ENCODE measurements around the gene ZDHHC13.

ZDHHC13 gene

GRCh38 chr11:19194620-19195308 is 77.8 kb downstream of the ZDHHC13 start:
- H3K36me3 Mint-ChIP-seq, result no peaks in the 10 kb centered on the region
- H3K4me1 Mint-ChIP-seq, result no peaks in the 10 kb centered on the region
- ATAC-seq (replicated peaks) (no peak), DNase-seq (no peak)
- no peaks in the 10 kb centered on the region for H3K9me3 Mint-ChIP-seq
- no peaks in the 10 kb centered on the region for H3K27me3 Mint-ChIP-seq
- no peak overlapping the region for H3K27ac Mint-ChIP-seq
- H3K4me3 Mint-ChIP-seq, result no peak overlapping the region

- DNase-seq (no peak), ATAC-seq (replicated peaks) (no peak)
- H3K9me3 Mint-ChIP-seq, result no peaks in the 10 kb centered on the region
- H3K4me3 Mint-ChIP-seq, result no peak overlapping the region
- no peaks in the 10 kb centered on the region for H3K4me1 Mint-ChIP-seq
- H3K27ac Mint-ChIP-seq, result peak overlapping the region; percentile 5
- H3K27me3 Mint-ChIP-seq, result peaks cover 6 to 7% of the 10 kb centered on the region in 2 donors
- no peaks in the 10 kb centered on the region for H3K36me3 Mint-ChIP-seq
These were observed 79.5 kb downstream of the ZDHHC13 start for GRCh38 chr11:19196432-19196831.

GRCh38 chr11:19199048-19199447 is 82.1 kb downstream of the ZDHHC13 start:
- H3K36me3 Mint-ChIP-seq, result no peaks in the 10 kb centered on the region
- peaks cover 6 to 15% of the 10 kb centered on the region in 2 donors for H3K27me3 Mint-ChIP-seq
- ATAC-seq (replicated peaks), result no peak
- DNase-seq, result no peak
- no peaks in the 10 kb centered on the region for H3K9me3 Mint-ChIP-seq
- H3K4me3 Mint-ChIP-seq, result no peak overlapping the region
- no peaks in the 10 kb centered on the region for H3K4me1 Mint-ChIP-seq
- H3K27ac Mint-ChIP-seq, result no peak overlapping the region

- H3K36me3 Mint-ChIP-seq, result no peaks in the 10 kb centered on the region
- peaks cover 6 to 15% of the 10 kb centered on the region in 2 donors for H3K27me3 Mint-ChIP-seq
- no peak overlapping the region for H3K4me3 Mint-ChIP-seq
- no peaks in the 10 kb centered on the region for H3K9me3 Mint-ChIP-seq
- DNase-seq (no peak), ATAC-seq (replicated peaks) (no peak)
- no peaks in the 10 kb centered on the region for H3K4me1 Mint-ChIP-seq
- H3K27ac Mint-ChIP-seq, result no peak overlapping the region
These were observed 82.8 kb downstream of the ZDHHC13 start for GRCh38 chr11:19199771-19200170.

- H3K36me3 Mint-ChIP-seq, result no peaks in the 10 kb centered on the region
- no peaks in the 10 kb centered on the region for H3K4me1 Mint-ChIP-seq
- H3K27ac Mint-ChIP-seq, result no peak overlapping the region
- no peak overlapping the region for H3K4me3 Mint-ChIP-seq
- peak in 1 of 2 donors; percentile 27 for ATAC-seq (replicated peaks)
- H3K9me3 Mint-ChIP-seq, result no peaks in the 10 kb centered on the region
- DNase-seq, result no peak
- peaks cover 6 to 15% of the 10 kb centered on the region in 2 donors for H3K27me3 Mint-ChIP-seq
These were observed 83.6 kb downstream of the ZDHHC13 start for GRCh38 chr11:19200410-19201201.

GRCh38 chr11:19201737-19202605 is 85.0 kb downstream of the ZDHHC13 start, which contains the start of gene CSRP3:
Gene CSRP3 (minus strand): TSS chr11:19201983. CDS start chr11:19192448, 9,535 bp downstream.
- Mint-ChIP-seq H3K4me1 (no peaks in the 10 kb centered on the region), H3K27ac (no peak within 1 kb of the TSS), H3K4me3 (no peak within 1 kb of the TSS)

GRCh38 chr11:19204836-19205235 is 87.9 kb downstream of the ZDHHC13 start:
- DNase-seq (no peak), ATAC-seq (replicated peaks) (no peak)
- Mint-ChIP-seq H3K4me1 (no peaks in the 10 kb centered on the region), H3K27me3 (peaks cover 15 to 30% of the 10 kb centered on the region in 2 donors), H3K36me3 (no peaks in the 10 kb centered on the region), H3K27ac (no peak overlapping the region), H3K4me3 (no peak overlapping the region), H3K9me3 (no peaks in the 10 kb centered on the region)

More at GRCh38 chr11:19201737-19202605, 85.0 kb downstream of the ZDHHC13 start, which contains the start of gene CSRP3:
- DNase-seq (no peak), ATAC-seq (replicated peaks) (no peak)
- Mint-ChIP-seq H3K9me3 (no peaks in the 10 kb centered on the region), H3K27me3 (peaks cover 6 to 15% of the 10 kb centered on the region in 2 donors), H3K36me3 (no peaks in the 10 kb centered on the region)

- Mint-ChIP-seq H3K27me3 (peaks cover 22 to 32% of the 10 kb centered on the region in 2 donors), H3K4me1 (no peaks in the 10 kb centered on the region), H3K9me3 (no peaks in the 10 kb centered on the region), H3K27ac (no peak overlapping the region), H3K36me3 (no peaks in the 10 kb centered on the region), H3K4me3 (no peak overlapping the region)
- DNase-seq (no peak), ATAC-seq (replicated peaks) (no peak)
These were observed 91.2 kb downstream of the ZDHHC13 start for GRCh38 chr11:19208181-19208580.

- Mint-ChIP-seq H3K27ac (no peak overlapping the region), H3K9me3 (no peaks in the 10 kb centered on the region), H3K4me1 (no peaks in the 10 kb centered on the region), H3K4me3 (no peak overlapping the region), H3K36me3 (no peaks in the 10 kb centered on the region), H3K27me3 (peaks cover 22 to 35% of the 10 kb centered on the region in 2 donors)
- no peak for DNase-seq
- no peak for ATAC-seq (replicated peaks)
These were observed 92.1 kb downstream of the ZDHHC13 start for GRCh38 chr11:19208959-19209546.

GRCh38 chr11:19209617-19210370 is 92.8 kb downstream of the ZDHHC13 start:
- Mint-ChIP-seq H3K27ac (no peak overlapping the region), H3K36me3 (no peaks in the 10 kb centered on the region), H3K4me3 (no peak overlapping the region), H3K27me3 (peaks cover 26 to 35% of the 10 kb centered on the region in 2 donors), H3K9me3 (no peaks in the 10 kb centered on the region), H3K4me1 (no peaks in the 10 kb centered on the region)
- DNase-seq (no peak), ATAC-seq (replicated peaks) (no peak)

GRCh38 chr11:19216021-19216420 is 99.1 kb downstream of the ZDHHC13 start:
- no peaks in the 10 kb centered on the region for H3K4me1 Mint-ChIP-seq
- H3K9me3 Mint-ChIP-seq, result no peaks in the 10 kb centered on the region
- no peak for ATAC-seq (replicated peaks)
- no peak for DNase-seq
- no peaks in the 10 kb centered on the region for H3K36me3 Mint-ChIP-seq
- H3K27me3 Mint-ChIP-seq, result peaks cover 22 to 29% of the 10 kb centered on the region in 2 donors
- H3K4me3 Mint-ChIP-seq, result no peak overlapping the region
- no peak overlapping the region for H3K27ac Mint-ChIP-seq

GRCh38 chr11:19216709-19217374 is 99.9 kb downstream of the ZDHHC13 start:
- ATAC-seq (replicated peaks) (no peak), DNase-seq (no peak)
- Mint-ChIP-seq H3K4me1 (no peaks in the 10 kb centered on the region), H3K9me3 (no peaks in the 10 kb centered on the region), H3K36me3 (no peaks in the 10 kb centered on the region), H3K27me3 (peaks cover 22 to 23% of the 10 kb centered on the region in 2 donors), H3K27ac (no peak overlapping the region), H3K4me3 (no peak overlapping the region)

- DNase-seq (no peak), ATAC-seq (replicated peaks) (no peak)
- no peak overlapping the region for H3K4me3 Mint-ChIP-seq
- H3K27me3 Mint-ChIP-seq, result peaks cover 10 to 15% of the 10 kb centered on the region in 2 donors
- H3K9me3 Mint-ChIP-seq, result peaks cover 5% of the 10 kb centered on the region in 2 donors
- no peaks in the 10 kb centered on the region for H3K36me3 Mint-ChIP-seq
- H3K4me1 Mint-ChIP-seq, result no peaks in the 10 kb centered on the region
- no peak overlapping the region for H3K27ac Mint-ChIP-seq
These were observed 101.2 kb downstream of the ZDHHC13 start for GRCh38 chr11:19218216-19218615.

All from stimulated activated naive B cell treated with anti-CD40 and anti-IgM and Interleukin-4, amounts not matched to agents 10 μg/mL and 1 μg/mL and 100 μg/mL, for 72 hours (primary cell).